Immature natural killer cell (primary cell): Measurements from ENCODE around the gene GPR37. TPM values are rescaled to one million over a fixed set of nuclear protein-coding genes. Genes with fewer than 3 reads are reported as not detected.

Experiments
- DNase-seq, 3 donors: peaks; one replicate each; pipeline ENCODE4 v3.0.0; 2022; ENCODE audit warnings: mixed read lengths in 1 of 3
- H3K27ac Mint-ChIP-seq, 6 donors: one replicate each; pipeline ENCODE4 v1.8.0; 2020; ENCODE audit warnings: mixed read lengths in 6 of 6, mild to moderate bottlenecking in 5 of 6, inconsistent platforms in 4 of 6, moderate library complexity in 3 of 6
- H3K27me3 Mint-ChIP-seq, 3 donors: one replicate each; pipeline ENCODE4 v1.8.0; 2020 to 2021; ENCODE audit warnings: low read depth in 3 of 3, mild to moderate bottlenecking in 3 of 3, mixed read lengths in 3 of 3, moderate library complexity in 3 of 3, inconsistent platforms in 1 of 3
- H3K36me3 Mint-ChIP-seq, 3 donors: one replicate each; pipeline ENCODE4 v1.8.0; 2020; ENCODE audit warnings: mixed read lengths in 3 of 3, inconsistent platforms in 2 of 3, mild to moderate bottlenecking in 2 of 3
- H3K4me1 Mint-ChIP-seq, 2 donors: one replicate each; pipeline ENCODE4 v1.8.0; 2020; ENCODE audit warnings: inconsistent platforms in 2 of 2, mild to moderate bottlenecking in 2 of 2, mixed read lengths in 2 of 2, moderate library complexity in 1 of 2
- H3K4me3 Mint-ChIP-seq, 5 donors: one replicate each; pipeline ENCODE4 v1.8.0; 2020; ENCODE audit warnings: mild to moderate bottlenecking in 5 of 5, mixed read lengths in 5 of 5, inconsistent platforms in 3 of 5, moderate library complexity in 3 of 5
- H3K9me3 Mint-ChIP-seq, 6 donors: one replicate each; pipeline ENCODE4 v1.8.0; 2020; ENCODE audit warnings: mild to moderate bottlenecking in 6 of 6, mixed read lengths in 6 of 6, inconsistent platforms in 4 of 6, moderate library complexity in 3 of 6
- polyA plus RNA-seq, 3 donors: library from polyadenylated mRNA; unstranded; fragments of 300-500 nt; fragmentation: Illumina TruSeq; gene quantifications; one replicate each; pipeline ENCODE4 v1.2.3, GENCODE V29; 2021

The GPR37 gene
- polyA plus RNA-seq, result not detected

- Mint-ChIP-seq H3K9me3 (peaks cover 0 to 12% (median 4%) of the 10 kb centered on the region in 6 donors), H3K27ac (no peak within 1 kb of the TSS)
These were observed at the start of gene GPR37 for GRCh38 chr7:124765401-124766352. Gene GPR37, minus strand, starts transcription at chr7:124765792. Its CDS starts 816 bp downstream, at chr7:124764976.

GRCh38 chr7:124813994-124814798 lies 48.6 kb upstream of the GPR37 start:
- Mint-ChIP-seq H3K36me3 (no peaks in the 10 kb centered on the region), H3K4me3 (no peak overlapping the region), H3K4me1 (no peaks in the 10 kb centered on the region), H3K27ac (no peak overlapping the region), H3K27me3 (peaks cover 0 to 11% (median 0%) of the 10 kb centered on the region in 3 donors), H3K9me3 (peaks cover 0 to 3% (median 0%) of the 10 kb centered on the region in 6 donors)
- DNase-seq, result no peak

More at GRCh38 chr7:124765401-124766352, at the start of gene GPR37:
- DNase-seq, result no peak
- H3K27me3 Mint-ChIP-seq, result peaks cover 6 to 18% (median 14%) of the 10 kb centered on the region in 3 donors
- H3K36me3 Mint-ChIP-seq, result peaks cover 0 to 5% (median 0%) of the 10 kb centered on the region in 3 donors
- H3K4me1 Mint-ChIP-seq, result peaks cover 14 to 23% of the 10 kb centered on the region in 2 donors
- H3K4me3 Mint-ChIP-seq, result peak within 1 kb of the TSS; percentile 78 to 84 (median 81)

GRCh38 chr7:124812764-124813163 lies 47.2 kb upstream of the GPR37 start:
- Mint-ChIP-seq H3K36me3 (no peaks in the 10 kb centered on the region), H3K4me3 (no peak overlapping the region), H3K27me3 (peaks cover 0 to 8% (median 0%) of the 10 kb centered on the region in 3 donors), H3K9me3 (peaks cover 0 to 3% (median 0%) of the 10 kb centered on the region in 6 donors), H3K27ac (no peak overlapping the region), H3K4me1 (no peaks in the 10 kb centered on the region)
- DNase-seq, result no peak

- Mint-ChIP-seq H3K4me1 (no peaks in the 10 kb centered on the region), H3K27me3 (peaks cover 0 to 8% (median 0%) of the 10 kb centered on the region in 3 donors), H3K9me3 (no peaks in the 10 kb centered on the region), H3K27ac (no peak overlapping the region), H3K4me3 (no peak overlapping the region), H3K36me3 (no peaks in the 10 kb centered on the region)
- no peak for DNase-seq
These were observed 45.7 kb upstream of the GPR37 start for GRCh38 chr7:124811341-124811740.

GRCh38 chr7:124810605-124811004 lies 45.0 kb upstream of the GPR37 start:
- H3K27me3 Mint-ChIP-seq, result peaks cover 0 to 8% (median 0%) of the 10 kb centered on the region in 3 donors
- H3K9me3 Mint-ChIP-seq, result no peaks in the 10 kb centered on the region
- no peak overlapping the region for H3K27ac Mint-ChIP-seq
- H3K4me3 Mint-ChIP-seq, result no peak overlapping the region
- no peak for DNase-seq
- H3K36me3 Mint-ChIP-seq, result no peaks in the 10 kb centered on the region
- no peaks in the 10 kb centered on the region for H3K4me1 Mint-ChIP-seq

GRCh38 chr7:124808206-124808605 lies 42.6 kb upstream of the GPR37 start:
- H3K27ac Mint-ChIP-seq, result no peak overlapping the region
- H3K27me3 Mint-ChIP-seq, result peaks cover 0 to 8% (median 0%) of the 10 kb centered on the region in 3 donors
- H3K4me3 Mint-ChIP-seq, result no peak overlapping the region
- no peaks in the 10 kb centered on the region for H3K4me1 Mint-ChIP-seq
- no peaks in the 10 kb centered on the region for H3K36me3 Mint-ChIP-seq
- DNase-seq, result no peak
- no peaks in the 10 kb centered on the region for H3K9me3 Mint-ChIP-seq

GRCh38 chr7:124801330-124801895 lies 35.8 kb upstream of the GPR37 start:
- Mint-ChIP-seq H3K27me3 (peaks cover 0 to 9% (median 0%) of the 10 kb centered on the region in 3 donors), H3K4me3 (no peak overlapping the region), H3K27ac (no peak overlapping the region), H3K4me1 (no peaks in the 10 kb centered on the region), H3K36me3 (no peaks in the 10 kb centered on the region), H3K9me3 (peaks cover 0 to 4% (median 2%) of the 10 kb centered on the region in 6 donors)
- DNase-seq, result no peak

- H3K4me1 Mint-ChIP-seq, result no peaks in the 10 kb centered on the region
- H3K27me3 Mint-ChIP-seq, result peaks cover 0 to 9% (median 3%) of the 10 kb centered on the region in 3 donors
- no peak overlapping the region for H3K27ac Mint-ChIP-seq
- DNase-seq, result no peak
- no peak overlapping the region for H3K4me3 Mint-ChIP-seq
- H3K36me3 Mint-ChIP-seq, result no peaks in the 10 kb centered on the region
- peaks cover 0 to 12% (median 6%) of the 10 kb centered on the region in 6 donors for H3K9me3 Mint-ChIP-seq
These were observed 34.8 kb upstream of the GPR37 start for GRCh38 chr7:124800386-124800785.

- Mint-ChIP-seq H3K27me3 (peaks cover 0 to 9% (median 3%) of the 10 kb centered on the region in 3 donors), H3K4me1 (no peaks in the 10 kb centered on the region), H3K4me3 (no peak overlapping the region), H3K36me3 (no peaks in the 10 kb centered on the region), H3K9me3 (peaks cover 0 to 12% (median 6%) of the 10 kb centered on the region in 6 donors), H3K27ac (no peak overlapping the region)
- no peak for DNase-seq
These were observed 33.9 kb upstream of the GPR37 start for GRCh38 chr7:124799448-124799847.

- Mint-ChIP-seq H3K4me1 (no peaks in the 10 kb centered on the region), H3K27me3 (peaks cover 2 to 13% (median 3%) of the 10 kb centered on the region in 3 donors), H3K27ac (no peak overlapping the region), H3K36me3 (no peaks in the 10 kb centered on the region), H3K4me3 (no peak overlapping the region), H3K9me3 (peaks cover 0 to 16% (median 6%) of the 10 kb centered on the region in 6 donors)
- no peak for DNase-seq
These were observed 31.2 kb upstream of the GPR37 start for GRCh38 chr7:124796771-124797170.

GRCh38 chr7:124792696-124793095 lies 27.1 kb upstream of the GPR37 start:
- peaks cover 1 to 16% (median 6%) of the 10 kb centered on the region in 6 donors for H3K9me3 Mint-ChIP-seq
- H3K27ac Mint-ChIP-seq, result no peak overlapping the region
- H3K4me1 Mint-ChIP-seq, result no peaks in the 10 kb centered on the region
- peaks cover 2 to 9% (median 6%) of the 10 kb centered on the region in 3 donors for H3K27me3 Mint-ChIP-seq
- no peak overlapping the region for H3K4me3 Mint-ChIP-seq
- no peak for DNase-seq
- H3K36me3 Mint-ChIP-seq, result no peaks in the 10 kb centered on the region

- Mint-ChIP-seq H3K9me3 (peaks cover 1 to 16% (median 6%) of the 10 kb centered on the region in 6 donors), H3K27me3 (peaks cover 2 to 8% (median 6%) of the 10 kb centered on the region in 3 donors), H3K27ac (no peak overlapping the region)
These were observed 26.4 kb upstream of the GPR37 start for GRCh38 chr7:124792002-124792401.

GRCh38 chr7:124791426-124791825 lies 25.8 kb upstream of the GPR37 start:
- peaks cover 1 to 14% (median 4%) of the 10 kb centered on the region in 6 donors for H3K9me3 Mint-ChIP-seq
- H3K36me3 Mint-ChIP-seq, result no peaks in the 10 kb centered on the region
- H3K27me3 Mint-ChIP-seq, result peaks cover 2 to 8% (median 6%) of the 10 kb centered on the region in 3 donors
- H3K27ac Mint-ChIP-seq, result no peak overlapping the region
- DNase-seq, result no peak
- no peak overlapping the region for H3K4me3 Mint-ChIP-seq
- H3K4me1 Mint-ChIP-seq, result no peaks in the 10 kb centered on the region

More at GRCh38 chr7:124792002-124792401, 26.4 kb upstream of the GPR37 start:
- Mint-ChIP-seq H3K4me3 (no peak overlapping the region), H3K4me1 (no peaks in the 10 kb centered on the region), H3K36me3 (no peaks in the 10 kb centered on the region)
- DNase-seq, result no peak
